Measurements from ENCODE around the gene ATP10B.

The ATP10B gene

GRCh38 chr5:160513485-160513884, 338.5 kb downstream of the ATP10B start:
- no peak for DNase-seq (ENCODE audit: low read depth in 2 of 2)
